ENCODE results near the gene SPATC1L. TPM values are rescaled to one million over a fixed set of nuclear protein-coding genes. Genes with fewer than 3 reads are reported as not detected.

Gene SPATC1L
- total and polyA plus RNA-seq, 2 donors (not counting 3 experiments of a cell fraction or from before 2014, with no cell fraction given) = 11.5 to 15.3 TPM

GRCh38 chr21:46229923-46230260 is 45.6 kb upstream of the SPATC1L start:
- dilution Hi-C loops (cut with MboI; ENCODE audit: extremely low pct_ligation_motif_present, low sequenced_read_pairs) (no loop called here), intact Hi-C loops (cut with micrococcal nuclease) (loop anchor here (2.0 to 5.0 kb wide), 4 partner anchors 55 to 258 kb away; partner anchors contain the start of genes MCM3AP and PCNT)
- CTCF ChIA-PET = interaction anchor here (0.8 to 1.9 kb wide), 2 partner anchors 77 to 87 kb away, joined by 3 to 7 read pairs; no protein-coding TSS in a partner anchor
- POLR2A ChIA-PET = no interaction called here
- H3K9me3 ChIP-seq (replicated peaks; ENCODE audit: control insufficient read depth, insufficient read depth, low read length) = no peaks in the 10 kb centered on the region
- DNase-seq (ENCODE audit: low read depth, low spot score) (no peak), FAIRE-seq (no peak)
- peaks cover 4 to 5% of the 10 kb centered on the region in 2 experiments for H3K36me3 ChIP-seq (ENCODE audit: control insufficient read depth in 2 of 2, extremely low read depth in 1 of 2, insufficient read depth in 2 of 2, low read length in 2 of 2)
- peak overlapping the region; percentile 84 for H2AFZ ChIP-seq (ENCODE audit: low read depth, low read length)
- no TSS peak for BruUV-seq (replicated peaks)
- H3K4me1 ChIP-seq (ENCODE audit: control insufficient read depth, extremely low read depth, insufficient read depth, low read length) = peaks cover 22% of the 10 kb centered on the region
- H3K79me2 ChIP-seq (ENCODE audit: control insufficient read depth, insufficient read depth, low read length) = peaks cover 30% of the 10 kb centered on the region
- no peak overlapping the region for H3K9ac ChIP-seq (replicated peaks; ENCODE audit: extremely low read depth, insufficient read depth, low read length)
- H4K20me1 ChIP-seq (replicated peaks; ENCODE audit: control insufficient read depth, extremely low read depth, insufficient read depth, low read length) = no peaks in the 10 kb centered on the region
- no peak overlapping the region for H3K27ac ChIP-seq (ENCODE audit: insufficient read depth, low read depth, low read length)
- H3K9me1 ChIP-seq (replicated peaks; ENCODE audit: control insufficient read depth, extremely low read depth, insufficient read depth, low read length) = no peaks in the 10 kb centered on the region
- H3K4me2 ChIP-seq (ENCODE audit: insufficient read depth, low read length) = peak overlapping the region; percentile 56
- H3K4me3 ChIP-seq (replicated peaks in 1 of 3; ENCODE audit: insufficient read depth in 1 of 3, low read depth in 1 of 3, low read length in 3 of 3) = peak overlapping the region; percentile 41 to 65 (median 56)
- TF ChIP-seq POLR2AphosphoS5 (IDR thresholded peaks at IDR 0.05; ENCODE audit: insufficient read depth, low read depth, low read length) = no peak
- no peak for TF ChIP-seq GATA2 (IDR thresholded peaks at IDR 0.05; ENCODE audit: insufficient read depth, insufficient read length, low read depth, low read length)
- TF ChIP-seq POLR2A (IDR thresholded peaks at IDR 0.05; ENCODE audit: low read depth, low read length) = no peak
- TF ChIP-seq EZH2 (IDR thresholded peaks at IDR 0.05; ENCODE audit: borderline replicate concordance, low read depth, low read length, severe bottlenecking) = no peak
- TF ChIP-seq CTCF (IDR thresholded peaks at IDR 0.05; ENCODE audit: extremely low read depth in 1 of 2, insufficient read depth in 1 of 2, low read depth in 1 of 2, low read length in 2 of 2) = no peak
- TF ChIP-seq MYC (IDR thresholded peaks at IDR 0.05; ENCODE audit: low read depth, low read length) = no peak
- no peak for TF ChIP-seq JUN (IDR thresholded peaks at IDR 0.05; ENCODE audit: borderline replicate concordance, insufficient read depth, insufficient read length, low read depth)
- no peak for TF ChIP-seq FOS (IDR thresholded peaks at IDR 0.05; ENCODE audit: borderline replicate concordance, insufficient read depth, low read length)
- no peak for TF ChIP-seq MAX (IDR thresholded peaks at IDR 0.05; ENCODE audit: insufficient read depth, insufficient read length)
- no peaks in the 10 kb centered on the region for H3K27me3 ChIP-seq (ENCODE audit: control insufficient read depth in 2 of 2, insufficient read depth in 2 of 2, low read length in 2 of 2)
